PC-9 (cell line): ENCODE data around the gene ATP23. TPM values are rescaled to one million over a fixed set of nuclear protein-coding genes. Genes with fewer than 3 reads are reported as not detected.

Experiments used
- BruUV-seq: library from RNA; stranded (reverse); fragments of 400-500 nt; replicated peaks from 2 replicates; lab custom pipeline; 2021; lab: Mats Ljungman, UMichigan
- CTCF ChIA-PET: fragments of 300-600 bp; sonication (Branson Sonifier 250); formaldehyde crosslinking; loops from one replicate; lab custom pipeline; 2022; ENCODE audit warnings: antibody characterized with exemption; lab: Charles Lee
- POLR2A ChIA-PET: fragments of 300-600 bp; sonication (Branson Sonifier 250); formaldehyde crosslinking; loops from one replicate; lab custom pipeline; 2022; ENCODE audit warnings: antibody characterized with exemption; ENCODE audit not compliant: unreplicated experiment; lab: Charles Lee
- DNase-seq, 2 experiments: peaks; one replicate each; pipeline versions ENCODE4 v3.0.0 to v3.0.0-alpha.2; 2015 to 2022; ENCODE audit warnings: mixed read lengths in 1 of 2
- H2AFZ ChIP-seq: fragments of 200-600 bp; sonication (generic); 2 replicates; pipeline ENCODE4 v1.8.1; 2017; ENCODE audit warnings: antibody characterized with exemption
- H3F3A ChIP-seq: fragments of 200-600 bp; sonication (generic); 2 replicates; pipeline ENCODE4 v1.8.1; 2017; ENCODE audit warnings: antibody characterized with exemption, mild to moderate bottlenecking, low read depth; ENCODE audit not compliant: insufficient read depth
- H3K27ac ChIP-seq: fragments of 200-600 bp; sonication (generic); 2 replicates; pipeline ENCODE4 v1.6.1; 2016; ENCODE audit warnings: mixed run types
- H3K27me3 ChIP-seq: fragments of 200-600 bp; sonication (generic); 2 replicates; pipeline ENCODE4 v1.6.1; 2016; ENCODE audit warnings: low read depth, mixed run types; ENCODE audit not compliant: insufficient read depth
- H3K36me3 ChIP-seq: fragments of 200-600 bp; sonication (generic); 2 replicates; pipeline ENCODE4 v1.6.1; 2016; ENCODE audit warnings: low read depth, mixed run types
- H3K4me1 ChIP-seq: fragments of 200-600 bp; sonication (generic); replicated peaks from 2 replicates; pipeline ENCODE4 v1.6.1; 2016; ENCODE audit warnings: mixed run types; ENCODE audit not compliant: insufficient read depth
- H3K4me2 ChIP-seq: fragments of 200-600 bp; sonication (generic); 2 replicates; pipeline ENCODE4 v1.6.1; 2017; ENCODE audit warnings: mixed run types
- H3K4me3 ChIP-seq: fragments of 200-600 bp; sonication (generic); 2 replicates; pipeline ENCODE4 v1.6.1; 2016; ENCODE audit warnings: mixed run types
- H3K79me2 ChIP-seq: fragments of 200-600 bp; sonication (generic); 2 replicates; pipeline ENCODE4 v1.6.1; 2017; ENCODE audit warnings: low read depth, mixed run types
- H3K9me2 ChIP-seq: fragments of 200-600 bp; sonication (generic); 2 replicates; pipeline ENCODE4 v1.8.1; 2017; ENCODE audit warnings: mild to moderate bottlenecking; ENCODE audit not compliant: insufficient read depth
- H3K9me3 ChIP-seq: fragments of 200-600 bp; sonication (generic); 2 replicates; pipeline ENCODE4 v1.8.1; 2016; ENCODE audit warnings: low read depth; ENCODE audit not compliant: insufficient read depth
- H4K20me1 ChIP-seq: fragments of 200-600 bp; sonication (generic); 2 replicates; pipeline ENCODE4 v1.8.1; 2017; ENCODE audit not compliant: insufficient read depth
- EZH2 ChIP-seq: fragments of 200-600 bp; sonication (generic); IDR thresholded peaks from 2 replicates; pipeline ENCODE4 v1.8.0; 2017; ENCODE audit warnings: antibody characterized with exemption, low read depth
- intact Hi-C: fragments of 100-400 bp; cut with micrococcal nuclease; formaldehyde crosslinking; loops from one replicate; pipeline ENCODE4 v1.10.0; 2022; ENCODE audit not compliant: unreplicated experiment
- total RNA-seq: library from RNA; stranded (reverse); gene quantifications from 2 replicates; pipeline ENCODE4 v1.2.3, GENCODE V29; 2021
- TF ChIP-seq, protein P1 (sequence below): fragments of 200-600 bp; sonication (generic); conservative IDR thresholded peaks from 2 replicates; pipeline ENCODE4 v1.6.1; 2017; ENCODE audit warnings: mixed run types, antibody characterized with exemption, mild to moderate bottlenecking, moderate library complexity

Gene ATP23
- total RNA-seq, 1 experiment from 2014 or later: 6.5 TPM

DNA sequence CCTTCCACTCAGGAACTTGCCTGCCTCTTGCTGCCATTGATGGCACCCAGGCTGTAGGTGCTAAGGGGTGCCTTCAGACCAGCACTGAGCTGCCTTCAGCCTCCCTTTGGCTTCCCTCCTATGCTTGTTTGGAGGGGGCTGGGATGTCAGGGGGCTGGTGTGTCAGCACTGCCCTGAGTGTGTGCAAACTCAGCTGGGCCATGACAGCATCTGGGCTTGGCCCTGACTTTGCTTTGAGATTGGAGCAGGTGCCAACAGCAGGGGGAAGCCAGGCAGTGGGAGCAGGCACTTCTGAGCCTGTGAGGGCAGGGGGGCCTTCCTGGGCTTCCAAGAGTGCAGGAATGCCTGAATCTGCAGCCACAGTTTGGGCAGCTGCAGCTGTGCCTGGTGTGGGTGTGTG is 56.9 kb downstream of the ATP23 start:
- Histone ChIP-seq H3K4me2 (no peak overlapping the region), H3K4me3 (no peak overlapping the region), H3K9me2 (no peaks in the 10 kb centered on the region), H3K9me3 (peaks cover 12% of the 10 kb centered on the region; the same call in 1 of the 2 replicates), H3K27me3 (no peaks in the 10 kb centered on the region), H2AFZ (no peak overlapping the region), H3K79me2 (no peaks in the 10 kb centered on the region), H4K20me1 (no peaks in the 10 kb centered on the region), H3F3A (no peaks in the 10 kb centered on the region), H3K4me1 (no peaks in the 10 kb centered on the region), H3K36me3 (no peaks in the 10 kb centered on the region), H3K27ac (no peak overlapping the region)
- BruUV-seq: no TSS peak
- POLR2A ChIA-PET: no interaction called here
- intact Hi-C loops: no loop called here
- TF ChIP-seq, protein P1, sequence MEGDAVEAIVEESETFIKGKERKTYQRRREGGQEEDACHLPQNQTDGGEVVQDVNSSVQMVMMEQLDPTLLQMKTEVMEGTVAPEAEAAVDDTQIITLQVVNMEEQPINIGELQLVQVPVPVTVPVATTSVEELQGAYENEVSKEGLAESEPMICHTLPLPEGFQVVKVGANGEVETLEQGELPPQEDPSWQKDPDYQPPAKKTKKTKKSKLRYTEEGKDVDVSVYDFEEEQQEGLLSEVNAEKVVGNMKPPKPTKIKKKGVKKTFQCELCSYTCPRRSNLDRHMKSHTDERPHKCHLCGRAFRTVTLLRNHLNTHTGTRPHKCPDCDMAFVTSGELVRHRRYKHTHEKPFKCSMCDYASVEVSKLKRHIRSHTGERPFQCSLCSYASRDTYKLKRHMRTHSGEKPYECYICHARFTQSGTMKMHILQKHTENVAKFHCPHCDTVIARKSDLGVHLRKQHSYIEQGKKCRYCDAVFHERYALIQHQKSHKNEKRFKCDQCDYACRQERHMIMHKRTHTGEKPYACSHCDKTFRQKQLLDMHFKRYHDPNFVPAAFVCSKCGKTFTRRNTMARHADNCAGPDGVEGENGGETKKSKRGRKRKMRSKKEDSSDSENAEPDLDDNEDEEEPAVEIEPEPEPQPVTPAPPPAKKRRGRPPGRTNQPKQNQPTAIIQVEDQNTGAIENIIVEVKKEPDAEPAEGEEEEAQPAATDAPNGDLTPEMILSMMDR: no peak
- TF ChIP-seq EZH2: no peak
- DNase-seq: no peak
- CTCF ChIA-PET: no interaction called here

DNA sequence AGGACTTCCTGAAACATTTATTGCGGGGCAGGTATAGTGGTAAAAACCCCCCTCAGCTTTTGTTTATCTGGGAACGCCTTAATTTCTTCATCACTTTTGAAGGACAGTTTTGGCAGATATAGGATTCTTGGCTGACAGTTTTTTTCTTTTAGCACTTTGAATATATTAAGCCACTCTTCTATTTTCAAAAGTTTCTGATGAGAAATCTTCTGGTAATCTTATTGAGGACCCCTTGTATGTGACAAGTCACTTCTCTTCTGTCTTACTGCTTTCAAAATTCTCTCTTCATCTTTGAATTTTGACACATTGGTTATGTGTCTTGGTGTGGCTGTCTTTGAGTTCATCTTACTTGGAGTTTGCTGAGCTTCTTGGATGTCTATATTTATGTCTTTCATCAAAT is 59.1 kb downstream of the ATP23 start:
- no peaks in the 10 kb centered on the region for H3K4me1 ChIP-seq
- CTCF ChIA-PET: no interaction called here
- DNase-seq: no peak
- no peaks in the 10 kb centered on the region for H3F3A ChIP-seq
- intact Hi-C loops: no loop called here
- no peaks in the 10 kb centered on the region for H3K36me3 ChIP-seq
- no peak overlapping the region for H3K27ac ChIP-seq
- H3K9me2 ChIP-seq: no peaks in the 10 kb centered on the region
- H4K20me1 ChIP-seq: no peaks in the 10 kb centered on the region
- POLR2A ChIA-PET: no interaction called here
- no peak overlapping the region for H3K4me2 ChIP-seq
- H3K4me3 ChIP-seq: no peak overlapping the region
- peaks cover 12% of the 10 kb centered on the region; the same call in 1 of the 2 replicates for H3K9me3 ChIP-seq
- H3K79me2 ChIP-seq: no peaks in the 10 kb centered on the region
- no TSS peak for BruUV-seq
- TF ChIP-seq EZH2: no peak
- TF ChIP-seq, protein P1: no peak
- H2AFZ ChIP-seq: no peak overlapping the region
- H3K27me3 ChIP-seq: no peaks in the 10 kb centered on the region

DNA sequence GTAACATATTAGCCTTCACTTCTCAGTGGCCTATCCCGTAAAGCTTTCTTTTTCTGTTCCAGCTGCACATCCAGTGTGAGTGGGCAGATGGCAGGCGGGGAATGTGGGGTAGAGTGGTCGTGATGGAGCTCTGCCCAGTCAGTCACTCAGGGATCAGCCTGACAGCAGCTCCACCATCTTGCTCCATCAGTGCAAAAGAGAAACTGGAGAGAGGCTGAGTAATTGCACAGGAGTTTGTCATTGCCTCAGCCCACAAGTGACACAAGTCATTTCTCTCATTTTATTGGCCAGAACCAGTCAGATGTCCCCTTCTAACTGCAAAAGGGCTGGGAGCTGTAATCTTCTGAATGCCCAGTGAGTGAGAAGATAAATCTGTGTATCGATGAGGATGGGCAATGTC is 66.5 kb downstream of the ATP23 start:
- Histone ChIP-seq H3K36me3 (no peaks in the 10 kb centered on the region), H3K4me1 (no peaks in the 10 kb centered on the region)
- CTCF ChIA-PET: no interaction called here

More for the DNA sequence above, 66.5 kb downstream of the ATP23 start:
- BruUV-seq: no TSS peak
- Histone ChIP-seq H3K4me2 (no peak overlapping the region), H3K79me2 (no peaks in the 10 kb centered on the region), H3K27ac (no peak overlapping the region), H3K4me3 (no peak overlapping the region), H3K9me3 (no peaks in the 10 kb centered on the region), H3K27me3 (no peaks in the 10 kb centered on the region), H2AFZ (peak overlapping the region; percentile 28; the same call in 1 of the 2 replicates), H3F3A (no peaks in the 10 kb centered on the region), H3K9me2 (no peaks in the 10 kb centered on the region), H4K20me1 (no peaks in the 10 kb centered on the region)
- no peak for DNase-seq
- no peak for TF ChIP-seq EZH2
- TF ChIP-seq, protein P1: no peak
- intact Hi-C loops: no loop called here
- POLR2A ChIA-PET: no interaction called here
